Renal cortical epithelial cell (primary cell): ENCODE data around the gene KISS1R. TPM values are rescaled to one million over a fixed set of nuclear protein-coding genes. Genes with fewer than 3 reads are reported as not detected.
"Not testable (repeated sequence)": the region's sequence is repeated elsewhere in the genome, so short reads cannot be mapped to it uniquely, and the experiment has no call there.

Experiments
- DNase-seq: peaks from one replicate; pipeline ENCODE4 v3.0.0-alpha.2; 2011; ENCODE audit warnings: low read depth
- total RNA-seq: library from RNA; depleted of rRNA; stranded (reverse); fragments of >200 nt; gene quantifications from 2 replicates; pipeline ENCODE4 v1.2.3, GENCODE V29; 2014

The KISS1R gene
- total RNA-seq, 1 donor from 2014 or later, result not detected

GRCh38 chr19:881385-882071, 35.6 kb upstream of the KISS1R start:
- DNase-seq, result no peak

- DNase-seq, result no peak
These were observed 34.1 kb upstream of the KISS1R start for GRCh38 chr19:882871-883497.

GRCh38 chr19:883661-884211, 33.4 kb upstream of the KISS1R start:
- peak; percentile 70 for DNase-seq

DNA sequence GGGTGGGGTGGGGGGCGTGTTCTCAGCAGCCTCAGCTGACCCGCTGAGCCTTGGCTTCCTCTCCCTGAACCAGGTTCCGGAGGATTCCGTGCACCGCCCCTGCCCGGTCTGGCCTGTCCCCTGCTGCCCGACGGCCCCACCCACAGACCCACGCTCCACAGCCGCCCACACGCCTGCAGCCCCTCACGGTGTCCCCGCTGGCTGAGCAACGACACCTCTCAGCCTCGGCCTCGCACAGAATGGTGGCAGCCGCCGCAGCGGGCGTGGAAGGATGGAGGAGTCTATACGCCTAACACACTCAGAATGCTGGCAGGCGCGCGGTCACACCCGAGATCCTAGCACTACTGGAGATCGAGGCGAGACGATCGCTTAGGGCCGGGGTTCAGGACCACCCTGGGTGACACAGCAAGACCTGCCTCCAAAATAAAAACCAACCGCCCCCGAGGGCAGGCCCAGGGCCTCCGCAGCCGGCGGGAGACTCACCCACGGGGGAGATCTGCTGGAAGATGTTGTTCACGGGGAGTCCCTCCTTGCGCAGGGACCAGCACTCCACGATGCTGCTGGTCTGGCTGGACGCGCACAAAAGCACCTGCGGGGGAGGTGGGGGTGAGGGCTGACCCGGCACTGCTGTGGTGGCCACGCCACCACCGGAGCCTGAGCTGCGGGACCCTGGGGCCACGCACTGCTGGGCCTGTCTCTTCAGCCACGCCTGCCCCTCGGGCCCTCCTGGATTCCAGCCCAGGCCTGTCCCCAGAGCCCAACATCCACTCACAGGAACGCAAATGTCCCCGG, 32.5 kb upstream of the KISS1R start:
- DNase-seq, result no peak

DNA sequence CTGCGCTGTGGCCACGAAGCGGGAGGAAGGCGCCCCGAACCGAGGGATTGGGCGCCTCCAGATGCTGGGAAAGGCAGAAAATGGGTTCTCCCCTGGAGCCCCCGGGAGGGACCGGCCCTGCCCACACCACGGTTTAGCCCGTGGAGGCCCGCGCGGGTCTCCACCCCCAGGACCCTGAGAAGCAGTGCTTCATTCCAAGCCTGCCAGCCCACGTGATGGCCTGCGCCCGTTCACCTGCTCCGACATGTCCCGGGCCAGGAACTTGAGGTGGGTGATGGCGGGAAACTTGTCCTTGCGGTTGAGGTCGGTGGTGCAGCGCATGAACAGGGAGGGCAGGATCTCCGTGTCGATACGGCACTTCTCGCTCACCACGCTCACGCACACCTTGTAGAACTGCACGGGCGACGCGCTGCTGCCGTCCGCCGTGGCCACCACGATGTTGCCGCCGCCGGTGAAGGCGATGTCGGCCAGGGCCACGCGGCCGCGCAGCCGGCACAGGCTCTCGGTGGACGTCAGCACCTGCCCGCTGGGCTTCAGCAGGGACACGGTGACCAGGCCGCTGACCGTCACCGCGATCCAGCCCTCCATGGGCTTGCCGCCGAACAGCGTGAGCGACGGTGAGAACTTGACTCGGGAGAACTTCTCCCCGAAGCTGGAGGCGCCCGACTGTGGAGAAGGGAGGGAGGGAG, 31.5 kb upstream of the KISS1R start:
- DNase-seq, result no peak

GRCh38 chr19:887072-887471, 30.1 kb upstream of the KISS1R start:
- peak; percentile 43 for DNase-seq

GRCh38 chr19:887599-887998, 29.5 kb upstream of the KISS1R start:
- DNase-seq, result no peak

DNA sequence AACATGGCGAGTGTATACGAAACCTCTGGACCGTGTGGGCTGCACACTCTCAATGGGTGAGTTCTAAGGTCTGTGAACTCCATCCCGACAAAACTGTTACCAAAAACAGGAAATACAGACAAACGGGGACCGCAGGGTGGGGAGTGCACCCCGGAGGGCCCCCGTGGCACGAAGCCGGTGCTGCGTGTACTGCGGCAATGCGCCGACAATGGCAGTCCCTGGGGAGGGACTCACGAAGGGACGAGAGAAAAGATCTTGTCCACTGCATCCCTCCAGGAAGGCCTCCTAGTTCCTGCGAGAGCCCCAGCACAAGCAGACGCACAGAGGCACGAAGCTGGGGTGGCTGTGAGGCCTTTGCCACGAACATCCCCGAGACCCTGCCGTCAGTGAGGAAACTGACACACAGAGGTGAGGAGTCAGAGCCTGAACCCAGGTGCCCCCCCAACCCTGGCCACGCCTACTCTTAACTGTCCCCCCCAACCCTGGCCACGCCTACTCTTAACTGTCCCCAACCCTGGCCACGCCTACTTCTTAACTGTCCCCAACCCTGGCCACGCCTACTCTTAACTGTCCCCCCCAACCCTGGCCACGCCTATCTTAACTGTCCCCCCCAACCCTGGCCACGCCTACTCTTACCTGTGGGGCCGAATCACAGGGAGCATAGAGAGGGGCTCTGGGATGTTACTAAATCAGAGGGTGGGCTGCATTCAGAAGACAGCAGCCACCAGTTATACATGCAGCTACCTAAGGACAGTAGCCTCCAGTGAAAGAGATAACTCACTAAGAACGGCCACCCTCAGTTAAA, 28.4 kb upstream of the KISS1R start:
- DNase-seq, result no peak

GRCh38 chr19:889662-890295, 27.4 kb upstream of the KISS1R start:
- DNase-seq, result no peak

DNA sequence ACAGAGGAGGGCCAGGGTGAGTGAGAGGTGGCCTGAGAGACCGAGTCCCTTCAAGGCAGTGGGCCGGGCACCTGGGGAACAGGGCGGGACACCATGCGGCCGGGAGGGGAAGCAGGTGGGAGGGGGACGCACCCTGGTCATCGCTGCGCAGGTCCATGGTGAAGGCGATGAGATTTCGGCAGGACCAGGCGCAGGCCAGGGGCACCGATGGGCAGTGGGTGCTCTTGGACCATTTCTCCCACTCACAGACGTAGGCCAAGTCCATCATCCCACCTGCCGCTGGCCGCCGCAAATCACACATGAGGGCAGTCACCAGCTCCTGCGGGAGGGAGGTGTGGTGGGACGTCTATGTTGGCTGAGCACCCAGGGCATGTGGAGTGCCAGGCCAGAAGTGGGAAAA, 26.3 kb upstream of the KISS1R start:
- DNase-seq, result no peak

GRCh38 chr19:891421-892200, 25.5 kb upstream of the KISS1R start:
- not testable (repeated sequence) for DNase-seq

DNA sequence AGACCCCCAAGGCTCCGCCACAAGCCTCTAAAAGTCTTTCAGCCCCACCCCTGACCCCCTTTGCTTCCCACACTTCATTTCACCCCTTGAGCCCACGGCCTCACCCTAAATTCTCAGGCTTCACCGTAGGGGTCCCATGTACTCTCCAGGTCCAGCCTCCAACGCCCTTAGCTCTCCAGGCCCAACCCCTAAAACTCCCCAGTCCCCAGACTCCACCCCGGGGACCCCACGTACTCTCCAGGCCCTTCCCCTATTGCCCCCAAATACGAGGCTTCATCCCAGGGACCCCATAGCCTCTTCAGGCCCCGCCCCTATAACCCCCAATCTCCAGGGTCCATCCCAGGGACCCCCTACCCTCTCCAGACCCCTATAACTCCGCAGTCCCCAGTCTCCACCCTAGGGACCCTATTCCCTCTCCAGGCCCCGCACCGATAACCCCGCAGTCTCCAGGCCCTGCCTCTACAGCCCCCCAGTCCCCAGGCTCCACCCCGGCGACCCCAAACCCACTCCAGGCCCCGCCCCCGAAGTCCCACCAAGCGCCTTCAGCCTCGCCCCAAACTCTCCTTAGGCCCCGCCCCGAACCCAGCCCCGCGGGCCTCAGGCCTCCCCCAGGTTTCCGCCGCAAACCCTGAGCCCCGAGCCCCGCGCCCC, 24.8 kb upstream of the KISS1R start:
- no peak for DNase-seq

- DNase-seq, result peak; percentile 82
These were observed 24.0 kb upstream of the KISS1R start, which contains the start of the genes MED16 and RNU6-9 for GRCh38 chr19:892894-893689. MED16 (minus strand) TSS chr19:893187; CDS start chr19:891131, 2,056 bp downstream. RNU6-9 (plus strand) TSS chr19:893484.

DNA sequence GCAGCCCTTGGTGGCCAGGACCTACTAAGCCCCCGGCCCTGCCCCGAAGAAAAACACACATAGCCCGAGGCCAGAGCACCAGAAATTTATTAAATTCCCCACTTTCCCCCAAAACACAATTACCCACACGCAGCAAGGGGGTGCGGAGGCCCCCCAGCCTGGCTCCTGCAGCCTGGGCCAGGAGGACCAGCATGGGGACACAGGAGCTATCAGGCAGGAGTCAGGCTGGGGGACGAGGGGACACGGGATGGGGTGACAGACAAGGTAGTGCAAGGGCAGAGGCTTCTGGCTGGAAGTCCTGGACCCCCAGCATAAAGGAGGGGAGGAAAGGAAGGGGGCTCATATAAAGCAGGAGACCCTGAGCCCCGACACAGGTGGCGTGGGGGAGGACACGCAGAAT, 20.7 kb upstream of the KISS1R start:
- no peak for DNase-seq

GRCh38 chr19:896999-897398, 20.1 kb upstream of the KISS1R start:
- DNase-seq, result no peak

DNA sequence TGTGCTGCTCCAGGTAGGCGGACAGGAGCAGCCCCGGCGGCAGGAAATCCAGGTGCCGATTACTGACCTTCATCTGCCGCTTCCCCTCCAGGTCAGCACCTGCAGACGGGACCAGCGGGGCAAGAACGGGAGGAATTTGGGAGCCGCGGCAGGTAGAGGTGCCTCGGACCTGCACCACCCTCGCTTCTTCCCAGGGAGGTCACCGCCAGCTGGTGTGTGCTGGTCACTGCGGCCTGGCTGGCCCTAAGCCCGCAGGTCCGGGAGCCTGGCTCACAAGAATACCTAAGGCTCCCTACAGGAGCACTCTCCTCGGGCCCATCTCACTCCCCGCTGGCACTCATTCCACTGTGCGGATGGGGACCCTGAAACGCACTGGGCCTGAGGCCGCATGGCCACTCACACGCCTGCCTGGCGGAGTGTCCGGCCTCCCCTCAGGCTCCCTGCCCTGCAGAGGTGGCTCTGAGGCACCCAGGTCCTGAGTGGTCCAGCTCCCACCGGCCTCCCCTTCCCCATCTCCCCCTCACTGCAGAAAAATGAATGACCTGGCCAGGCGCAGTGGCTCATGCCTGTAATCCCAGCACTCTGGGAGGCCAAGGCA, 19.6 kb upstream of the KISS1R start:
- DNase-seq, result no peak

DNA sequence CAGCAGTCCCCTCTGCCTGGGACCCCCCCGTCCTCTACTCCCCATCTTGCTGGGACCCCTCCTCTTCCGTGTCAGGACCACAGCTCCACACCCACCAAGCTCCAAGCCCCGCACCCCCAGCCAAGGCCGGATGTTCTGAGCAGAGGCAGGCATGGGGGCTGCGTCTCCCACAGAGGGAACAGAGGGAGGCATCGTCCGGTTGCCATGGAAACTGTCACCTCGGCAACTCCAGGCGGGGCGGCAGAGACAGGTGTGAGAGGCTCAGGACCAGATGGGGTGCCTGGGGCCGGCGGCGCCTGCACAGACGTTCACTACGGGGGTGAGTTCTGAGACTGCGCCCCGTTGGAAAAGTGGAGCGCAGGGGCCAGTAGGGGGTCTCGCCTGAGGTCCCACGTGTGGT, 18.5 kb upstream of the KISS1R start:
- no peak for DNase-seq
